PC-9 (cell line): ENCODE data around the gene GNMT.

Source experiments
- CTCF ChIP-seq: fragments of 200-600 bp; sonication (generic); conservative IDR thresholded peaks from 2 replicates; pipeline ENCODE4 v1.6.1; 2017; ENCODE audit warnings: mixed run types, antibody characterized with exemption, mild to moderate bottlenecking, moderate library complexity
- EZH2 ChIP-seq: fragments of 200-600 bp; sonication (generic); IDR thresholded peaks from 2 replicates; pipeline ENCODE4 v1.8.0; 2017; ENCODE audit warnings: antibody characterized with exemption, low read depth

DNA sequence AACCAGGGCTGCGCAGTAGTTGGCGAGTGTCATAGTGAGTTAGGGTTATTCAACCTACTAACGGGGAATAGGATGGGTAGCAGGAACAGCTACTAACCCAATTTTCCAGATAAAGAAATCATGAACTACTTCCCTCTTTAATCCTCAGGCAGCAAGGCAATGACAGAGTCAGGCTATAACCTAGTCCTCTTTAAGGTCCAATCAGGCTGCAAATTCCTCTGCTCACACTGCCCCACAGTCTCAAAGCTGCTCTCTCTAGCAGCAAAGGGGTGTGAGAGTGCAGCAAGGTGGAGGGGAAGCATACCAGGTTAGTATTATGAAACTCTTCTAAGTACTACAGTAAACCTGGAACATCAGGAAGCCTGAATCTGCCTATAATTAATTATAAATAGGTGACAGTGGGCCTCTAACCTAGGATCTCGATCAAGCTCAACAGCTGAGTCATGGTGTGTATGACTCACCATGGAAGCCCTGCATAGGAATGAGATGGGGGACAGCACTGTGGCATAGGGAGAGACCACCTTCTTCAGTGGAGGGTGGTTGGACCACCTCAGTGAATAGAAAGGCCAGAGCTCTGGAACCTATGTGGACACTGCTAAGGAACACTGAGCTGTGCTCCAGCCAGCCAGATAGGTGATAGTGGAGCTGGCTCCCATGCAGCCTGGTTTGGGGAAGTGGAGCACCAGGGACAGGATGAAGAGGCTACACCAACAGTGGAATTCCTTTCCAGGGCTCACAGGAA is 10.5 kb downstream of the GNMT start:
- TF ChIP-seq CTCF (no peak), EZH2 (no peak)
